Stimulated activated CD8-positive, alpha-beta memory T cell treated with anti-CD3 and anti-CD28 coated beads, Interleukin-7, amount 100 ng/mL, for 24 hours (primary cell): ENCODE data around the gene SHC3.

Experiments
- DNase-seq: peaks from one replicate; pipeline ENCODE4 v3.0.0-alpha.2; 2020; ENCODE audit warnings: low read depth

The SHC3 gene

GRCh38 chr9:89154651-89155336 lies 23.8 kb downstream of the SHC3 start:
- no peak for DNase-seq

- no peak for DNase-seq
Observed at GRCh38 chr9:89154218-89154617, 24.4 kb downstream of the SHC3 start.

GRCh38 chr9:89153232-89154017 lies 25.2 kb downstream of the SHC3 start:
- no peak for DNase-seq

- no peak for DNase-seq
Observed at GRCh38 chr9:89149726-89150125, 28.9 kb downstream of the SHC3 start.

GRCh38 chr9:89145097-89145496 lies 33.5 kb downstream of the SHC3 start:
- DNase-seq: no peak

GRCh38 chr9:89144238-89144637 lies 34.4 kb downstream of the SHC3 start:
- DNase-seq: no peak

GRCh38 chr9:89143266-89143665 lies 35.4 kb downstream of the SHC3 start:
- DNase-seq: no peak

- DNase-seq: no peak
Observed at GRCh38 chr9:89139455-89139854, 39.2 kb downstream of the SHC3 start.

GRCh38 chr9:89138463-89139390 lies 39.9 kb downstream of the SHC3 start:
- no peak for DNase-seq

GRCh38 chr9:89137542-89138462 lies 40.8 kb downstream of the SHC3 start:
- no peak for DNase-seq

- no peak for DNase-seq
Observed at GRCh38 chr9:89135591-89136166, 42.9 kb downstream of the SHC3 start.

- no peak for DNase-seq
Observed at GRCh38 chr9:89134709-89135108, 43.9 kb downstream of the SHC3 start.

GRCh38 chr9:89122949-89123348 lies 55.7 kb downstream of the SHC3 start:
- DNase-seq: no peak

GRCh38 chr9:89120704-89121103 lies 57.9 kb downstream of the SHC3 start:
- no peak for DNase-seq

GRCh38 chr9:89116805-89117192 lies 61.8 kb downstream of the SHC3 start:
- DNase-seq: no peak

- DNase-seq: no peak
Observed at GRCh38 chr9:89116064-89116804, 62.4 kb downstream of the SHC3 start.

- no peak for DNase-seq
Observed at GRCh38 chr9:89115426-89115825, 63.2 kb downstream of the SHC3 start.

- no peak for DNase-seq
Observed at GRCh38 chr9:89114741-89115140, 63.9 kb downstream of the SHC3 start.

GRCh38 chr9:89113851-89114250 lies 64.8 kb downstream of the SHC3 start:
- no peak for DNase-seq

GRCh38 chr9:89112243-89112642 lies 66.4 kb downstream of the SHC3 start:
- DNase-seq: no peak
